Pons (tissue), 1 donor: Measurements from ENCODE around the gene CFAP61.

ENCODE experiments used
- DNase-seq: peaks from one replicate; pipeline ENCODE4 v3.0.0-alpha.2; 2016; ENCODE audit warnings: low spot score

CFAP61 gene

GRCh38 chr20:20037960-20038359 lies 14.4 kb upstream of the CFAP61 start:
- DNase-seq: no peak

- no peak for DNase-seq
Measured at GRCh38 chr20:20038586-20038985, 13.7 kb upstream of the CFAP61 start.

DNA sequence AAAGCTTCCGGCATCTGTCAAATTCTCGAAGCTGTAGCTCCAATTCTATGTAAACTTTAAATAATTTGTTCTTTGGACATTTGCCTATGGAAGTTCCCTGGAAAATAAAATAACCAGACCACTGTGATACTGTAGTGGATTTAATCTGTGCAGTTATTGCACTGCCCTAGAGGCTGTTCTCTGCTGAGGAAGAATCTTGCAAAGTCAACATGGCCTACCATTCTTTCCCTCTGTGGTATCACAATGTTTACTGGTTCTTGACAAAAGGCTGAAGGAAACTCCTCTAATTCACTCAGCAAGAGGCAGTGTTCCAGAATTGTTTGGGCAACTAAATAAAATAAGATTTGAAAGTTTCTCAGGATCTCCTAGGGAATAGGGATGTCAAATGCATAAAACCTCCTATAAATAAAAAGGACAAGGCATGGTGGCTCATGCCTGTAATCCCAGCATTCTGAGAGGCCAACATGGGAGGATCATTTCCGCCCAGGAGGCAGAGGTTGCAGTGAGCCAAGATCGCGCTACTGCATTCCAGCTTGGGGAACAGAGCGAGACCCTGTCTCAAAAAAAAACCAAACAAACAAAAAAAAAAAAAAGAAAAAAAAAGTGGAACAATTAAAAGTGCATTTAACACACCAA lies 12.5 kb upstream of the CFAP61 start:
- no peak for DNase-seq

GRCh38 chr20:20051767-20052073 lies 612 bp upstream of the CFAP61 start:
- DNase-seq: no peak

GRCh38 chr20:20060234-20060998 lies 8.1 kb downstream of the CFAP61 start:
- DNase-seq: no peak

GRCh38 chr20:20063941-20064702 lies 11.8 kb downstream of the CFAP61 start:
- no peak for DNase-seq

- no peak for DNase-seq
Measured at GRCh38 chr20:20065361-20065760, 13.0 kb downstream of the CFAP61 start.

DNA sequence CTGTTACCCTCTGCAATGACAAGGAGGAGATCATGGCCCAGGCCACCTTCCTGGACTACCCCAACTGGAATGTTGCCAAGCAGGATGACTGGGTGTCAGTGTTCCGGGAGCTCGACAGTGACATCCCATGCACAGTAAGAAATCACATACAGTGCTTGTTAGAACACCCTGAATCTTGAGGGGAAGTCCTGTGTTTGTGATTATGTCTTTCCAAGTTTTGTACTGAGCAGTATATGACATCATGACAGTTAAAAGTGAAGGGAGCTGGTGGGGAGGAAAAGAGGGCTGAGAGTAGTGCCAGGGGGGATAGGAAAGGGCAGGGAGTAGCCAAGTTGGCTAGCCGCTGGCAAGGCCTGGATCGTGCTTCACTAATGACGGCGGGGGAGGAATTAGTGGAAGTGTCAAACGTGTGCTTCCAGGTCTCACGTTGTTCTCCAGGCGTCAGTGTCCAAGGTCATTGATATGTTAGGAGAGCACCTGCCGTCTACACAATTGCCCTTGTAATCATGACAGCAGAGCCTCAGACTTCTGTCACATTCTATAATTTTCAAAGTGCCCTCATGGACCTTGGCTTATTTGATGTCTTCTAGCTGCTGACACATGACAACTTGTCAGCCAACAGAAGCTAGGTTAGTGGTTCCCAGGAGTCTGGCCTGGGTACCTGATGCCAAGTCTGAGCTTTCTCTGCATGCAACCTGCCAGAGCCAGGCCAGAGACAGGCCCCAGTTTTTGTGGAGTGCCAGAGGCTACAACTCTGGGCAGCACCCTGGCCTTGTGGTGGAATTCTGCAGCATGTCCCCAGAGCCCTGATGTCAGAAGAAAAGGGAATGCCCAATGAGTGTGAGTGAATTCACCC lies 18.8 kb downstream of the CFAP61 start:
- DNase-seq: no peak

GRCh38 chr20:20073801-20074371 lies 21.6 kb downstream of the CFAP61 start:
- peak; percentile 48 for DNase-seq

- no peak for DNase-seq
Measured at GRCh38 chr20:20075032-20075431, 22.7 kb downstream of the CFAP61 start.

- DNase-seq: peak; percentile 93
Measured at GRCh38 chr20:20076297-20077065, 24.1 kb downstream of the CFAP61 start.

DNA sequence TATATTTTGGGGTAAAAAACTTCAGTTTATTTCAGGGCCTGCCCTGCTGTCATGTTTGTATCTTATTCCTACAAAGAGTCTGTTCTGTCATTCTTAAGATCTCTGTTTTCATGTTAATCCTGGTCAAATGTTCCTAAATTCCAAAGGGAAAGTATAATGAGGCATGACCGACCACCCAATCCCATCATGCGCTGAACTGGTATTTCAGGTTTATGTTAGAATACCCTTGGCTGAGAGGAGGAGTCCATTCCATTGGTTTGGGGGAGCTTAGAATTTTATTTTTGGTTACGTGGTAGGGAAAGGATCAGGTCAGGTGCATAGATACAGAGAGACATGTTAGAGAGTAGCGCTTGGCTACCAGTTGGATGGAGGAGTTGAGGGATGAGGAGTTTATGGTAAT lies 25.7 kb downstream of the CFAP61 start:
- no peak for DNase-seq

GRCh38 chr20:20079102-20079784 lies 26.9 kb downstream of the CFAP61 start:
- no peak for DNase-seq

DNA sequence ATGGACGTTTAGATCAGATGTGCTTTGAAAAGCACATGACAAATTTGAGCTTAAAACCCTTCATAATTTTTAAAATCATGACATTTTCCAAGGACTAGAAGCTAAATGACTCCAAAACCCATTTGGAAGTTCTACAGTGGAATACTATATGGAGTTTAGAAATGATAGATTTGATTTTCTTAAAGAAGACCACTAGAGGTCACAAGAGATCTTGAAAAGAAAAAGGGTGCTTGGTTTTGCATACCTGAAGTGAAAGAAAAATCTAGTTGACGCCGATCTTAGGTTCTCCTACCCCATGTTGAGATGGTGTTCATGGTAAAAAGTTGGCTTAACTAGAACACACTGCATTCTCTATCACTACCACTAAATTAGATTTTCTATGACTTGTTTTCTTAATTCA lies 31.5 kb downstream of the CFAP61 start:
- peak; percentile 72 for DNase-seq

DNA sequence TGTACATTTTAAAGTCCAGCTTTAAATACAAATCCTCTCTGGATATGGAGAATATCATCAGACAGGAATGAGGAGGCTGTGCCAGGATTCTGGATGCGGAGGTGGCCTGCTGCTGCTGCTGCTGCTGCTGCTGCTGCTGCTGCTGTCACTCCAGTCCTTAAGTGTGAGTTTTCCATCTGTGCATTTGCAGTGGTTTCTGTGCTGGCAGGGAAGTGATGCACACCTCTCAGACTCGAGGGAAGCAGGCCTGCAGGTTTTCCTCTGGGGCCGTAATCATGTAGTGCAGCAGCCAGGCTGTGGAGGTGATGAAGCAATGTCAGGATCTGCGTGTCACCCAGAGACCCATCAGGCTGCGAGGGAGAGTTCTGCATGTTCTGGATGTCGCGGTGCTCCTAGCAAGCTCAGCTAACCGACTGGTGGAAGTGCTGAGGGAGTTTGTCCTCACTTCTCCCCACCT lies 32.0 kb downstream of the CFAP61 start:
- no peak for DNase-seq

DNA sequence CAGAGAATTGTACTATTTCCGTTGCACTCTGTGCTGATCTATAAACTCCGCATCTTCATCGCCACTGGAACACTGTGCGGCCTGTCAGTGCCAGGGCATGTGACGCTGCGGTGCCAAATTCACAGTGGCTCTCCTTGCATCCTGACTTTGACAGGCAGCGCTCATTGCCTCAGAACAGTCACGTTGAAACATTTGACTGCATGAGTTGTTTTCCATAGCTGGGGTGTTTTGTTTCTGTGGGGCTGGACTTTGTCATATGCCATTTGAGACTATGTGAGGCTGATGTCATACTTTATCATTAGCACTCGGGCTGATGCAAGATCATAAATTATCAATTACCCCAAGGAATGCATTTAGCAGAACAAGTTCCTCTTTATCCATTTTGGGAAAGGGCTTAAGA lies 32.7 kb downstream of the CFAP61 start:
- peak; percentile 58 for DNase-seq

- DNase-seq: no peak
Measured at GRCh38 chr20:20085812-20086211, 33.5 kb downstream of the CFAP61 start.

- DNase-seq: no peak
Measured at GRCh38 chr20:20089018-20089417, 36.7 kb downstream of the CFAP61 start.

DNA sequence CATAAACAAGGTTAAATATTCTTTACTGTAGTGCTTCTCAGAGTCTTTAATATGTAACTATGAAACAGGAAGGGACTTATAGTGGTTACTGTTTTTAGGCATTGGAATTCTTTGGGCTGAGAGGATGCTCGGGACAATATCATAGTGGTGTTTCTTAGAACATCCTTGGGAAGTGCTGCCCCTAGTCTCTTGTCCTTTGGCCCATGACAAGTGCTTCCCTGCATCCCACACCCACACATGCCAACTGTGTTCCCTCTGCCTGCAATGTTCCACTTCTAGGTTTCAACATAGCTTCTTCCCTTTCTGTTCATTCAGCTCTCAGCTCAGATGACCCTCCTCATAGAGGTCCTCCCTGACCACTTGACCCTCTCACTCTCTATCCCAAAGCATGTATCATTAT lies 37.6 kb downstream of the CFAP61 start:
- no peak for DNase-seq

GRCh38 chr20:20092827-20093226 lies 40.5 kb downstream of the CFAP61 start:
- no peak for DNase-seq
